Measurements from ENCODE around the gene MVP. TPM values are rescaled to one million over a fixed set of nuclear protein-coding genes. Genes with fewer than 3 reads are reported as not detected.
"Not testable (repeated sequence)": the region's sequence is repeated elsewhere in the genome, so short reads cannot be mapped to it uniquely, and the experiment has no call there.

MVP gene
- total RNA-seq, 4 donors from 2014 or later, result 101 to 151 (median 129) TPM

- peak in 1 of 3 donors; percentile 15 for TF ChIP-seq CTCF (IDR thresholded peaks at IDR 0.05)
- DNase-seq (ENCODE audit: low spot score) (peak; percentile 58), ATAC-seq (ENCODE audit: low FRiP score) (peak; percentile 99)
Observed at GRCh38 chr16:29862884-29863668, 42.8 kb downstream of the MVP start, which contains the start of gene CDIPT. TSS of gene CDIPT (minus strand) at chr16:29863226. CDS start at chr16:29862857, 369 bp downstream.

GRCh38 chr16:29863669-29863984, 43.4 kb downstream of the MVP start:
- no peak for TF ChIP-seq CTCF (IDR thresholded peaks at IDR 0.05)
- DNase-seq (ENCODE audit: low spot score) (no peak), ATAC-seq (ENCODE audit: low FRiP score) (no peak)

- TF ChIP-seq CTCF (IDR thresholded peaks at IDR 0.05), result no peak
- no peak for DNase-seq (ENCODE audit: low spot score)
- ATAC-seq (ENCODE audit: low FRiP score), result no peak
Observed at GRCh38 chr16:29864205-29864604, 43.9 kb downstream of the MVP start.

- ATAC-seq (ENCODE audit: low FRiP score) (no peak), DNase-seq (ENCODE audit: low spot score) (no peak)
- TF ChIP-seq CTCF (IDR thresholded peaks at IDR 0.05), result no peak
Observed at GRCh38 chr16:29868396-29869009, 48.2 kb downstream of the MVP start.

- DNase-seq (ENCODE audit: low spot score); ATAC-seq (ENCODE audit: low FRiP score): not testable (repeated sequence)
Observed at GRCh38 chr16:29869067-29869466, 48.8 kb downstream of the MVP start.

- DNase-seq (ENCODE audit: low spot score) (no peak), ATAC-seq (ENCODE audit: low FRiP score) (no peak)
- TF ChIP-seq CTCF (IDR thresholded peaks at IDR 0.05), result no peak
Observed at GRCh38 chr16:29871822-29872546, 51.7 kb downstream of the MVP start.

- DNase-seq (ENCODE audit: low spot score) (no peak), ATAC-seq (ENCODE audit: low FRiP score) (no peak)
- TF ChIP-seq CTCF (IDR thresholded peaks at IDR 0.05), result no peak
Observed at GRCh38 chr16:29873319-29873718, 53.1 kb downstream of the MVP start.

Measured in omental fat pad (tissue), 4 donors.